Measurements from ENCODE around the gene ODAD4.

- TF ChIP-seq CTCF (conservative IDR thresholded peaks at IDR 0.05; ENCODE audit: low read length) (no peak), EZH2phosphoT487 (IDR thresholded peaks at IDR 0.05; ENCODE audit: borderline replicate concordance, low read depth, low read length) (no peak)
Measured at GRCh38 chr17:42000413-42001133, 70.2 kb downstream of the ODAD4 start.
